Measurements from ENCODE around the gene AIG1.
A peak's percentile ranks its signal among the peaks of the same experiment; 100 is the strongest.
"Not testable (repeated sequence)": the region's sequence is repeated elsewhere in the genome, so short reads cannot be mapped to it uniquely, and the experiment has no call there.

AIG1 gene, protein sequence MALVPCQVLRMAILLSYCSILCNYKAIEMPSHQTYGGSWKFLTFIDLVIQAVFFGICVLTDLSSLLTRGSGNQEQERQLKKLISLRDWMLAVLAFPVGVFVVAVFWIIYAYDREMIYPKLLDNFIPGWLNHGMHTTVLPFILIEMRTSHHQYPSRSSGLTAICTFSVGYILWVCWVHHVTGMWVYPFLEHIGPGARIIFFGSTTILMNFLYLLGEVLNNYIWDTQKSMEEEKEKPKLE
- 3.7 to 8.9 (median 5.4) reads per million in 9 experiments for total RNA-seq

DNA sequence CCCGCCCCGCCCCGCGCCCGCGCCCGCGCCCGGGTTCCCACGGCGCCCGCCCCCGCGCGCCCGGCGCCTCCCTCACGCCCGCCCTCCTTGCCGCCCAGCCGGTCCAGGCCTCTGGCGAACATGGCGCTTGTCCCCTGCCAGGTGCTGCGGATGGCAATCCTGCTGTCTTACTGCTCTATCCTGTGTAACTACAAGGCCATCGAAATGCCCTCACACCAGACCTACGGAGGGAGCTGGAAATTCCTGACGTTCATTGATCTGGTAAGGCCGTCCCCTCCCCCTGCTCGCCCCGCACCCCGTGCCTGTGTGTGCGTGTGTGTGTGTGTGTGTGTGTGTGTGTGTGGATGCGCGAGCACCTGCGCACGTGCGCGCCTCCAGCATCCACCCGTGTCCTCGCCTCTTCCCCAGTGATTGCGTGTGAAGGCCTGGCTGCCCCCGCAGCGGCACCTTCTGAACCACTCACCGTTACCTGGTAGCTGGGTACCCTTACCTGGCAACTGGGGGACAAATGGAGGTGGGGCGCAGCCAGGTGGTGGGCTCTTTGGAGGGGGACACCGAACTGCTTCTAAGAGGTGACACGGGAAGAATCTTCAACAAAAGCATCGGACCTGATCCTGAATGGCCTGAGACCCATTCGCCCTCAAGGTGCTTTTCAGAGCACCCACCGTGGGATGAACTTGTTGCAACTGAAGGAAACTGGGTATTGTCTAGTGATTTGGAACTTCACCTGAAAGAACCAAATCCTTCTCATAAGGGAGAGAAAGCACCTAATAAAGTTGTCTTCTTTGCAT lies at the start of gene AIG1:
TSS of gene AIG1 (plus strand) at position 84 of the 791 bp plus-strand sequence. CDS start at position 121, 37 bp downstream.
- peak; percentile 52 to 62 (median 61) for DNase-seq

DNA sequence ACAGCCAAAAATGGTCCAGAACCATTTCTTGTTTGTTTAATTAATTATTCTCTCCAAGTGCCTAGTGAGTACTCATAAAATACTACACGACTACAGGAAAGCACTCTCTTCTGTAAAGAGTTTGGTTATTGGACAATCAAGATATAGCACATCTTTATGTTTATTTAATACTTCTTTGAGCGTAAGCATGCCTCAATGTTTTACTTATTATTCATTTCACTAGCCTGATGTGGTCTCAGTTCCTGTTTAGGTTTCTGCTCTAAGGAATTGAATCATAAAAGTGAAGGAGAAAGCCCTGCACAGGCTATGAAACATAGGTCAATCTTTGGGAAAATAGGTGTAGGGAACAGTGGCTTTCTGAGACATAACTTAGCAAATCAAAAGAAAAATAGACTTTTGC lies 45.9 kb upstream of the AIG1 start:
- Mint-ChIP-seq H3K27ac (no peak overlapping the region), H3K36me3 (ENCODE audit: insufficient read depth) (no peaks in the 10 kb centered on the region), H3K9me3 (no peaks in the 10 kb centered on the region), H3K27me3 (peaks cover 0 to 12% of the 10 kb centered on the region in 2 donors), H3K4me1 (ENCODE audit: low read depth in 2 of 2) (no peaks in the 10 kb centered on the region), H3K4me3 (no peak overlapping the region)
- DNase-seq (no peak), ATAC-seq (replicated peaks) (no peak)

More for the DNA sequence above, at the start of gene AIG1:
- H3K4me3 Mint-ChIP-seq: peak within 1 kb of the TSS; percentile 92
- peak within 1 kb of the TSS; percentile 92 to 93 for H3K27ac Mint-ChIP-seq
- peaks cover 20% of the 10 kb centered on the region for H3K36me3 Mint-ChIP-seq (ENCODE audit: insufficient read depth)
- H3K4me1 Mint-ChIP-seq (ENCODE audit: low read depth in 2 of 2): peaks cover 14 to 15% of the 10 kb centered on the region in 2 donors
- no peaks in the 10 kb centered on the region for H3K9me3 Mint-ChIP-seq
- ATAC-seq (replicated peaks): peak; percentile 68
- no peaks in the 10 kb centered on the region for H3K27me3 Mint-ChIP-seq

DNA sequence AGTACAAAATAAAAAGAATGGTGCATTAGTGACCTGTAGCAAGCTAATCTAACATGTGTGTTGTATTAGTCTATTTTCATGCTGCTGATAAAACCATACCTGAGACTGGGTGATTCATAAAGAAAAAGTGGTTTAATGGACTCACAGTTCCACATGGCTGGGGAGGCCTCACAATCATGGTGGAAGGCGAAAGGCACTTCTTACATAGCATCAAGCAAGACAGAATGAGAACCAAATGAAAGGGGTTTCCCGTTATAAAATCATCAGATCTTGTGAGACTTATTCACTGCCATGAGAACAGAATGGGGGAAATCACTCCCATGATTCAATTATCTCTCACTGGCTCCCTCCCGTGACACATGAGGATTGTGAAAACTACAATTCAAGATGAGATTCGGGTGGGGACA lies 45.4 kb upstream of the AIG1 start:
- Mint-ChIP-seq H3K27ac (no peak overlapping the region), H3K4me3 (no peak overlapping the region)
- no peak for ATAC-seq (replicated peaks)

DNA sequence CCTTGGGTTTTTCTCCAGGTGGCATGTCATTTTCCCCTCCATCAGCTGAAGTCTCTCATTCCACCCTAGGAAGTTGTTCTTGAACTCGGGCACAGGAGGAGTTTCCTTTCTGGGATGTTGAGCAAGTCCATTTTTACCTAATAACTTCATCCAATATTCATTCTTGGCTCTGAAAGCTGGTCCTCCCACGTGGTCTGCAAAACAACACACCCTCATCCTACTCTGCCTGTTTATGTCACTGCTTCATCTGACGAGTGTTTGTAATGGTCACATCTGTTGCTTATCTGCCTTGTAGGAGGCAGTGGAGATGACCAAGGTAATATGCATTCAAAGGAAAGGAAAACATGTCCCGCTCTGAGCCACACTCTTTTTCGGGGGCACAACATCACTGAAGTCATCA lies 41.7 kb upstream of the AIG1 start:
- peaks cover 8 to 18% of the 10 kb centered on the region in 2 donors for H3K27me3 Mint-ChIP-seq
- H3K36me3 Mint-ChIP-seq (ENCODE audit: insufficient read depth): no peaks in the 10 kb centered on the region
- no peak for DNase-seq
- ATAC-seq (replicated peaks): no peak
- H3K27ac Mint-ChIP-seq: no peak overlapping the region
- H3K4me3 Mint-ChIP-seq: no peak overlapping the region
- H3K4me1 Mint-ChIP-seq (ENCODE audit: low read depth in 2 of 2): no peaks in the 10 kb centered on the region
- no peaks in the 10 kb centered on the region for H3K9me3 Mint-ChIP-seq

More for the DNA sequence above, 45.4 kb upstream of the AIG1 start:
- H3K4me1 Mint-ChIP-seq (ENCODE audit: low read depth in 2 of 2): no peaks in the 10 kb centered on the region
- peaks cover 0 to 12% of the 10 kb centered on the region in 2 donors for H3K27me3 Mint-ChIP-seq
- H3K9me3 Mint-ChIP-seq: no peaks in the 10 kb centered on the region
- no peak for DNase-seq
- H3K36me3 Mint-ChIP-seq (ENCODE audit: insufficient read depth): no peaks in the 10 kb centered on the region

DNA sequence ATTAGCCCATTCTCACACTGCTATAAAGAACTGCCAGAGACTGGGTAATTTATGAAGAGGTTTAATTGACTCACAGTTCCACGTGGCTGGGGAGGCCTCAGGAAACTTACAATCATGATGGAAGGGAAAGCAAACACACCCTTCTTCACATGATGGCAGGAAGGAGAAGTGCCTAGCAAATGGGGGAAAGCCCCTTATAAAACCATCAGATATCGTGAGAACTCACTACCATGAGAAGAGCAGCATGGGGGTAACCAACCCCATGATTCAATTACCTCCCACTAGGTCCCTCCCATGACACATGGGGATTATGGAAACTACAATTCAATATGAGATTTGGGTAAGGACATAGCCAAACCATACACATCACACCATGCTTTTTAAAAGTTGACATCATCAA lies 39.8 kb upstream of the AIG1 start:
- peaks cover 8 to 18% of the 10 kb centered on the region in 2 donors for H3K27me3 Mint-ChIP-seq
- not testable (repeated sequence) for H3K4me3 Mint-ChIP-seq; H3K4me1 Mint-ChIP-seq (ENCODE audit: low read depth in 2 of 2); H3K9me3 Mint-ChIP-seq; DNase-seq; ATAC-seq (replicated peaks); H3K27ac Mint-ChIP-seq; H3K36me3 Mint-ChIP-seq (ENCODE audit: insufficient read depth)

DNA sequence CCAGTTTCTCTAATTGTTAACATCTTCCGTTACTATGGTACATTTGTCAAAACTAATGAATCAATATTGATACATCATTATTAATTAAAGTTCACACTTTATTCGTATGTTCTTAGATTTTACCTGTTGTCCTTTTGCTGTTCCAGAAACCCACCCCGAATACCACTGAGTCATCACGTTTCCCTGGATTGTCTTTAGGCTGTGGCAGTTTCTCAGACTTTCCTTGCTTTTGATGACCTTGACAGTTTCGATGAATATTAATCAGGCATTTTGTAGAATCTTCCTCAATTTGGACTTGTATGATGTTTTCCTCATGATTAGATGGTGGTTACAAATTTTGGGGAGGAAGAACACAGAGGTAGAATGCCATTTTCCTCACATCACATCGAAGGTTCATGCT lies 39.1 kb upstream of the AIG1 start:
- H3K4me3 Mint-ChIP-seq: no peak overlapping the region
- H3K27ac Mint-ChIP-seq: no peak overlapping the region
- no peaks in the 10 kb centered on the region for H3K9me3 Mint-ChIP-seq
- H3K4me1 Mint-ChIP-seq (ENCODE audit: low read depth in 2 of 2): no peaks in the 10 kb centered on the region
- DNase-seq: no peak
- no peaks in the 10 kb centered on the region for H3K36me3 Mint-ChIP-seq (ENCODE audit: insufficient read depth)
- no peak for ATAC-seq (replicated peaks)
- H3K27me3 Mint-ChIP-seq: peaks cover 8 to 18% of the 10 kb centered on the region in 2 donors

DNA sequence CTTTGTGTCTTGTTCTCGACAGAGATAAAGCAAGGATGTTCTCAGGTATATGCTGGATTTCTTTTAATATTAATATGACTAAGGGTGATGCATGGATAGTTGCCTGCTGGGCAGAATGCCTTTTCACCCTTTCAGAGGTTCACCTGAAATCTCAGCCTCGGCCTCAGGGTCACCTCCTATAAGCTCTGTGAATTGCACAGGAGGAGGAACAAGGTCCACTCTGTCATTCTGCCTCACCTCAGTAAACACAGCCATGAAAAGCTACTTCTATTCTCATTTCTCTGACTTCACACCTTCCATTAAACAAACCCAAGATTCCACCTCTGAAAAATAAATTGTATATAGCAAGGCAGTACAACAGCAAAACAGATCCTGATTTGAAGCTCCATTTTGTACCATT lies 38.1 kb upstream of the AIG1 start:
- Mint-ChIP-seq H3K36me3 (ENCODE audit: insufficient read depth) (no peaks in the 10 kb centered on the region), H3K27ac (no peak overlapping the region), H3K4me1 (ENCODE audit: low read depth in 2 of 2) (no peaks in the 10 kb centered on the region), H3K9me3 (no peaks in the 10 kb centered on the region), H3K4me3 (no peak overlapping the region), H3K27me3 (peaks cover 8 to 18% of the 10 kb centered on the region in 2 donors)
- DNase-seq (no peak), ATAC-seq (replicated peaks) (no peak)

DNA sequence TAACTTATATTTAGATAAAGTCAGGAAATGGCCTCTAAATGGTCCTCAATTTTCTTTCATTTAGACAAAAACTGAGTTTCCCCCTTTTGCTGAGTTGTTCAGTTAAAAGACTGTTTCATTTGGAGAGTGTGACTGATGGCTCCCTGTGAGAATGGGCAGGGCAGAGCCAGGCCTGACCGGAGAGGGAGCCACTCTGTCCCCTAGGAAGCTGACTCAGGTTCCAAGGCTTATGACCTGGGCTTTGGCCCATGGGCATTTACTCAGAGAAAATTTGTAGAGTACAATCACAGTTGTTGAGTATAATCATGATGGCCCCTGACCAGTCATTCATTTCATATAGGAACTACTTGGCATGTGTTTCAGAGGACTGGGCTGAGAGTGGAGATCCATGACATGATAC lies 37.0 kb upstream of the AIG1 start:
- Mint-ChIP-seq H3K27me3 (peaks cover 8 to 11% of the 10 kb centered on the region in 2 donors), H3K4me3 (no peak overlapping the region), H3K36me3 (ENCODE audit: insufficient read depth) (no peaks in the 10 kb centered on the region), H3K9me3 (no peaks in the 10 kb centered on the region), H3K4me1 (ENCODE audit: low read depth in 2 of 2) (no peaks in the 10 kb centered on the region), H3K27ac (no peak overlapping the region)
- no peak for ATAC-seq (replicated peaks)
- DNase-seq: no peak

DNA sequence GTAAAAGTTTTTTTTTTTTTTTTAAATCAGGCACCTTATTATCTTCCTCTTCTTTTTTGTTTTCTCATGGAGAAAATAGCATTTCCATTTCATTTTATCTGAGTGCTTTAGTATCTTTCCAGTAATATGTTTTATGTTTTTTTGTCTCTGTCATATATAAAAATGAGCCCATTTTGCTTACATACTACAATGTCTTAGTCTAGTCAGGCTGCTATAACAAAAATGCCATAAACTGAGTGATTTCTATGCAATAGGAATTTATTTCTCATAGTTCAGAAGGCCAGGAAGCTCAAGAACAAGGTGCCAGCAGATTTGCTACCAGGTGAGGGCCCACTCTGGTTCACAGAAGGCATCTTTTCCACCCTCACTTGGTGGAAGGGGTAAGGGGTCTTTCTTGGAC lies 35.7 kb upstream of the AIG1 start:
- Mint-ChIP-seq H3K4me1 (ENCODE audit: low read depth in 2 of 2) (no peaks in the 10 kb centered on the region), H3K9me3 (no peaks in the 10 kb centered on the region), H3K4me3 (no peak overlapping the region), H3K36me3 (ENCODE audit: insufficient read depth) (no peaks in the 10 kb centered on the region), H3K27ac (peak overlapping the region in 1 of 2 donors; percentile 12), H3K27me3 (peaks cover 6 to 8% of the 10 kb centered on the region in 2 donors)
- no peak for ATAC-seq (replicated peaks)
- no peak for DNase-seq

DNA sequence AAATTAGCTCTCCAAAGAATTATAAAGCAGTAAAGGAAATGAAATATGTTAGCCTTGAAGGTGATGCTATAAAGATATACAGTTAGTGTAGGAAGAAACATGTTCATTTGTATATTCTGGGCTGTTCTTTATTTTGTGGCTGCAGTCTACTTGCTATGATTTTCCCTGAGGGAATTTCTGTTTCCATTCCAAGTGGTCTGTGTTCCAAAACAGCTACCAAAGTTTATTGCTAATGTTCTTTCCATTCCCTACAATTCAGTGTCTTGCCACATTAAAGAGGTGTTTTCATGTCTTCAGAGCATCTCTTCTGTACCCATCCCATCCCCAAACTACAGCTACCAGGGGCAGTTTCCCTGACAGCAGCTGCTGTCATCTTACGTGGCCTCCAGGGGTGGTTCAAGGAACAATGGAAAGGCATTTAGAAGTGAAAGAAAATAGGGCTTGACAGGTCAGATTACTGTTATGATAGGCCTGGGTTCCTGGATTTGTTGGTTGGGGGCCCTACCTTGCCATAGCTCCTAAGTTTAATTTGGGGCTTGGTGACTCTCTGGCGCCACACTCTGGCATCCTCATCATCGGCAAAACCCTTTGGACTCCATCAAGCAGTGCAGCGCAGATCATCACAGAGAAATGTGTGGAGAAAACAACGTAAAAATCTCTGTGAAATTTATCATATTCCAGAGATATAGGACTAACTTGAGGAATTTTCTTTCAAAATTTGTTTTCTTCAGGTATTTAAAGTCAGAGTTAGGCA lies 33.8 kb upstream of the AIG1 start:
- Mint-ChIP-seq H3K9me3 (no peaks in the 10 kb centered on the region), H3K4me3 (no peak overlapping the region), H3K4me1 (ENCODE audit: low read depth in 2 of 2) (no peaks in the 10 kb centered on the region), H3K36me3 (ENCODE audit: insufficient read depth) (no peaks in the 10 kb centered on the region), H3K27ac (no peak overlapping the region), H3K27me3 (peaks cover 8% of the 10 kb centered on the region in 2 donors)
- DNase-seq (peak; percentile 32 to 42 (median 33)), ATAC-seq (replicated peaks) (peak; percentile 56)

DNA sequence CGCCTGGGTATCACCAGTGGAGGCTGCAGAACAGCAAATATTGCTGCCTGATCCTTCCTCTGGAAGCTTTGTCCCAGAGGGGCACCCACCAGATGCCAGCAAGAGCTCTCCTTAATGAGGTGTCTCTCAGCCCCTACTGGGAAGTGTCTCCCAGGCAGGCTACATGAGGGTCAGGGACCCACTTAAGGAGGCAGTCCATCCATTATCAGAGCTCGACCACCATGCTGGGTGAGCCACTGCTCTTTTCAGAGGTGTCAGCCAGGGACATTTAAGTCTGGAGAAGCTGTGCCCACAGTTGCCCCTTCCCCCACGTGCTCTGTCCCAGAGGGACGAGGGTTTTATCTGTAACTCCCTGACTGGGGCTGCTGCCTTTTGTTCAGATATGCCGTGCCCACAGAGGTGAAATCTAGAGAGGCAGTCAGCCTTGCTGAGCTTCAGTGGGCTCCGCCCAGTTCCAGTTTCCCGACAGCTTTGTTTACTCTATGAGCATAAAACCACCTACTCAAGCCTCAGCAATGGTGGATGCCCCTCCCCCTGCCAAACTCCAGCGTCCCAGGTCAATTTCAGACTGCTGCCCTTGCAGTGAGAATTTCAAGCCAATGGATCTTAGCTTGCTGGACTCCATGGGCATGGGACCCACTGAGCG lies 25.9 kb upstream of the AIG1 start:
- no peaks in the 10 kb centered on the region for H3K36me3 Mint-ChIP-seq (ENCODE audit: insufficient read depth)
- peaks cover 28 to 41% of the 10 kb centered on the region in 2 donors for H3K27me3 Mint-ChIP-seq
- no peaks in the 10 kb centered on the region for H3K4me1 Mint-ChIP-seq (ENCODE audit: low read depth in 2 of 2)
- no peaks in the 10 kb centered on the region for H3K9me3 Mint-ChIP-seq
- H3K4me3 Mint-ChIP-seq: no peak overlapping the region
- no peak overlapping the region for H3K27ac Mint-ChIP-seq
- ATAC-seq (replicated peaks) (no peak), DNase-seq (no peak)

DNA sequence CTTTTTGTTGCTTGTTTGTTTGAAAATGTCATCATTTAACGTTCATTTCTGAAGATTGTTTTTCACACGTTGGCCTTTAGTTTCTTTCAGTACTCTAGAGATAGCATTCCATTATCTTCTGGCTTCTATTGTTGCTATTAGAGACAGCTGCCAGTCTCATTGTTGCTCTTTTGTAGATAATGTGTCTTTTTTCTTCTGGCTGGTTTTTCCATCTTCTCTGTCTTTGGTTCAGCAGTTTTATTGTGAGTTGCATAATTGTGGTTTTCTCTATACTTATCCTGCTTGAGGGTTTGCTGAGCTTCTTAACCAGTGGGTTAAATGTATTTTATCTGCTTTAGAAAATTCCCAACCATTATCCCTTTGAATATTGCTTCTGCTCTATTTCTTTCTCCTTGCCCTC lies 23.2 kb upstream of the AIG1 start:
- H3K27me3 Mint-ChIP-seq: peaks cover 28 to 40% of the 10 kb centered on the region in 2 donors
- no peak for DNase-seq
- no peak overlapping the region for H3K4me3 Mint-ChIP-seq
- H3K27ac Mint-ChIP-seq: no peak overlapping the region
- H3K9me3 Mint-ChIP-seq: no peaks in the 10 kb centered on the region
- no peaks in the 10 kb centered on the region for H3K36me3 Mint-ChIP-seq (ENCODE audit: insufficient read depth)
- ATAC-seq (replicated peaks): no peak
- no peaks in the 10 kb centered on the region for H3K4me1 Mint-ChIP-seq (ENCODE audit: low read depth in 2 of 2)

DNA sequence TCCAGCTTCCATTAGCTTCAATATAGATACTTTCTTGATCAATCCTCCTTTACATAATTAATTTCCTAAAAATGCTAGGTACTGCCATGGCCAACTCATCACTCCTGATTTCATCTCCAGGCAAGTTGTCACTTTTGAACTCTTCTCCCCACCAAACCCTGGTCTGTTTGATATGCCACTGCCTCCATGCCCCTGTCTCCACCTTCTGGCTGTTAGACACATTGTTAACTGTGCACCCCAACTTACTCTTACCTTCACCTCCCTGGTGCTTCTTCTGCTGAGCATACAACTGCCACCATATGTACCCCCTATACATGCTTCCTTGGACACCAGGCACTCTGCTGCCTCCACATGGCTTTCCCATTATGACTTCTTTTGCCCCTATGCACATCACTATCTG lies 21.9 kb upstream of the AIG1 start:
- no peak for DNase-seq
- Mint-ChIP-seq H3K27me3 (peaks cover 30 to 45% of the 10 kb centered on the region in 2 donors), H3K27ac (no peak overlapping the region), H3K4me3 (no peak overlapping the region), H3K4me1 (ENCODE audit: low read depth in 2 of 2) (no peaks in the 10 kb centered on the region), H3K36me3 (ENCODE audit: insufficient read depth) (no peaks in the 10 kb centered on the region), H3K9me3 (no peaks in the 10 kb centered on the region)
- ATAC-seq (replicated peaks): peak; percentile 47

All from effector memory CD8-positive, alpha-beta T cell (primary cell).